ENCODE data around the gene RPTOR. TPM values are rescaled to one million over a fixed set of nuclear protein-coding genes. Genes with fewer than 3 reads are reported as not detected.

RPTOR gene
- total RNA-seq, 1 experiment from 2014 or later, result 25.1 TPM

- Histone ChIP-seq H2BK12ac (ENCODE audit: insufficient read length, low read depth, low read length) (no peak overlapping the region), H3K9ac (ENCODE audit: extremely low read depth, insufficient read length, low read length) (no peak overlapping the region), H2AK5ac (ENCODE audit: insufficient read length, low read length) (no peak overlapping the region), H2BK20ac (ENCODE audit: low read depth, low read length, poor library complexity, severe bottlenecking) (no peak overlapping the region), H2BK15ac (ENCODE audit: low read depth, low read length) (no peak overlapping the region), H3K14ac (ENCODE audit: insufficient read depth, low read length) (no peak overlapping the region), H4K20me1 (ENCODE audit: control insufficient read depth, insufficient read depth, insufficient read length) (no peaks in the 10 kb centered on the region), H3K56ac (ENCODE audit: insufficient read length, low read depth, low read length) (no peak overlapping the region), H3K79me1 (ENCODE audit: insufficient read depth, low read depth, low read length, poor library complexity, severe bottlenecking) (no peaks in the 10 kb centered on the region), H4K5ac (ENCODE audit: insufficient read length, low read depth, low read length) (no peak overlapping the region), H4K8ac (replicated peaks; ENCODE audit: insufficient read length, low read depth, low read length) (no peak overlapping the region), H2BK5ac (ENCODE audit: insufficient read length, low read length) (no peak overlapping the region), H2AFZ (ENCODE audit: low read length) (no peak overlapping the region), H4K91ac (ENCODE audit: insufficient read length, low read depth, low read length) (no peak overlapping the region), H3K23ac (ENCODE audit: insufficient read length, low read depth, low read length) (no peak overlapping the region), H3K23me2 (ENCODE audit: insufficient read length, low read depth, low read length, poor library complexity, severe bottlenecking) (no peaks in the 10 kb centered on the region), H3K79me2 (ENCODE audit: insufficient read depth, low read length) (no peaks in the 10 kb centered on the region), H3K4ac (ENCODE audit: low read depth, low read length) (no peak overlapping the region), H3K18ac (ENCODE audit: insufficient read length, low read depth, low read length) (no peak overlapping the region), H3K27me3 (ENCODE audit: insufficient read depth, low read length) (no peaks in the 10 kb centered on the region), H2BK120ac (ENCODE audit: low read depth, low read length, poor library complexity, severe bottlenecking) (no peak overlapping the region), H3T11ph (ENCODE audit: low read length) (no peak overlapping the region), H3K4me2 (ENCODE audit: insufficient read depth, insufficient read length, low read length) (no peak overlapping the region), H3K9me3 (ENCODE audit: control insufficient read depth, low read depth, low read length) (no peaks in the 10 kb centered on the region), H3K4me1 (ENCODE audit: insufficient read depth, low read length) (no peaks in the 10 kb centered on the region; the same call in 1 of the 2 replicates), H3K27ac (ENCODE audit: insufficient read length, low read depth, low read length) (no peak overlapping the region)
- Mint-ChIP-seq H3K4me3 (no peak overlapping the region), H3K36me3 (ENCODE audit: insufficient read depth in 1 of 3, low read depth in 3 of 3) (no peaks in the 10 kb centered on the region), H3K27ac (no peak overlapping the region), H3K27me3 (ENCODE audit: low read depth) (peaks cover 12% of the 10 kb centered on the region), H3K4me1 (peaks cover 9 to 12% of the 10 kb centered on the region in 2 experiments), H3K9me3 (no peaks in the 10 kb centered on the region; a peak in 2 of 5 replicates)
- WGBS (ENCODE audit: extremely low coverage, insufficient read length, low lambda C conversion rate), result no CpG with 5 or more reads among the region's 4 CpGs
- no peak for TF ChIP-seq CTCF (conservative IDR thresholded peaks at IDR 0.05)
- DNase-seq, result no peak
Measured at GRCh38 chr17:80977172-80977571, 432.5 kb downstream of the RPTOR start.

All from H9 (cell line).